Body of pancreas (tissue), 4 donors: Measurements from ENCODE around the gene RHOC. TPM values are rescaled to one million over a fixed set of nuclear protein-coding genes. Genes with fewer than 3 reads are reported as not detected.

Experiments
- ATAC-seq: fragments of 150-250 bp; one replicate; pipeline ENCODE4 v1.9.1; 2016
- DNase-seq, 4 donors: peaks; one replicate each; pipeline ENCODE4 v3.0.0-alpha.2; 2019
- H3K27ac ChIP-seq, 4 donors: fragments of 200-600 bp; sonication (generic); 1 replicate in 3 of 4; 2 replicates in 1 of 4; pipeline versions ENCODE4 v1.5.1 to v1.6.1; 2016 to 2019; ENCODE audit warnings: mild to moderate bottlenecking in 1 of 4, mixed read lengths in 1 of 4, moderate library complexity in 1 of 4
- H3K27me3 ChIP-seq, 2 donors: fragments of 200-600 bp; sonication (generic); one replicate each; pipeline ENCODE4 v1.6.0; 2016; ENCODE audit warnings: mild to moderate bottlenecking in 1 of 2
- H3K36me3 ChIP-seq, 2 donors: fragments of 200-600 bp; sonication (generic); replicated peaks in 1 of 2; 2 replicates each; pipeline ENCODE4 v1.5.1; 2016; ENCODE audit warnings: low read depth in 2 of 2; ENCODE audit not compliant: insufficient read depth in 1 of 2
- H3K4me1 ChIP-seq: fragments of 200-600 bp; sonication (generic); one replicate; pipeline ENCODE4 v1.6.0; 2016
- H3K4me3 ChIP-seq, 2 donors: fragments of 200-600 bp; sonication (generic); 1 replicate in 1 of 2; 2 replicates in 1 of 2; pipeline ENCODE4 v1.5.1; 2016 to 2019
- H3K9me3 ChIP-seq, 3 donors: fragments of 200-600 bp; sonication (generic); 1 replicate in 2 of 3; 2 replicates in 1 of 3; pipeline ENCODE4 v1.5.1; 2016
- POLR2A ChIP-seq, 3 donors: fragments of 450-650 bp; IDR thresholded peaks; one replicate each; pipeline ENCODE4 v1.6.1; 2016; ENCODE audit warnings: antibody characterized with exemption in 3 of 3, mild to moderate bottlenecking in 2 of 3
- WGBS, 2 donors: methylation state at CpG; one replicate each; pipeline ENCODE4 v1.1.5; 2017; 5-methylcytosine and 5-hydroxymethylcytosine counted together
- intact Hi-C: fragments of 100-400 bp; cut with DNase I; formaldehyde crosslinking; loops from one replicate; pipeline ENCODE4 v1.15.1; 2023
- total RNA-seq, 2 donors: library from RNA; depleted of rRNA; stranded (reverse); fragments of >200 nt; gene quantifications; one replicate each; pipeline ENCODE4 v1.1.0, GENCODE V29; 2016
- TF ChIP-seq, protein P1 (sequence below), 7 experiments: fragments of 450-650 bp in 4 of 7; fragments of 200-600 bp in 3 of 7; sonication (generic) in 3 of 7; IDR thresholded peaks; one replicate each; pipeline ENCODE4 v1.5.1; 2016 to 2019; ENCODE audit warnings: antibody characterized with exemption in 7 of 7

RHOC gene
- total RNA-seq, 2 donors from 2014 or later: 75.5 to 136 TPM

DNA sequence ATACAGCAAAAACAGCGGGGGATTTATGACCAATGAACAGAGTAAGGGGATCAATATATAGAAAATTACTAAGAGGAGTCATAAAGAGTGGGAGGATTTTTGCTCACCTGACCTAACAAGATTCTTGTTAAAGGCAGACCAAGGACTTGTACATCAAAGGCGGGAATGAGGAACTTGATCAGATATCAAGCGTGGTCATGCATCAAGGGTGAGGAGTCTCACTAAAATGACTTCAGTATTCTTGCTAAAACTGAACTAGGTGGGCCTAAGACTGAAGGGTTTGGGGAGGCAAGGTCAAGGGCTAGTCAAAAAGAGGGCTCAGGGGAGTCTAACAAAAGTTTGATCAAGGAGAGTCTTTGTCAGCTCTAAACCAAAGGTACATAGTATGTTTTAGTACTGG lies 30.4 kb downstream of the RHOC start:
- H3K27ac ChIP-seq: no peak overlapping the region
- H3K36me3 ChIP-seq: no peaks in the 10 kb centered on the region
- no peak overlapping the region for H3K4me3 ChIP-seq
- WGBS, 2 donors: 91 to 92% methylated on average over 3 of the region's 3 CpGs
- no peaks in the 10 kb centered on the region for H3K27me3 ChIP-seq
- DNase-seq (no peak), ATAC-seq (no peak)
- TF ChIP-seq POLR2A (IDR thresholded peaks at IDR 0.05): no peak
- TF ChIP-seq, protein P1, sequence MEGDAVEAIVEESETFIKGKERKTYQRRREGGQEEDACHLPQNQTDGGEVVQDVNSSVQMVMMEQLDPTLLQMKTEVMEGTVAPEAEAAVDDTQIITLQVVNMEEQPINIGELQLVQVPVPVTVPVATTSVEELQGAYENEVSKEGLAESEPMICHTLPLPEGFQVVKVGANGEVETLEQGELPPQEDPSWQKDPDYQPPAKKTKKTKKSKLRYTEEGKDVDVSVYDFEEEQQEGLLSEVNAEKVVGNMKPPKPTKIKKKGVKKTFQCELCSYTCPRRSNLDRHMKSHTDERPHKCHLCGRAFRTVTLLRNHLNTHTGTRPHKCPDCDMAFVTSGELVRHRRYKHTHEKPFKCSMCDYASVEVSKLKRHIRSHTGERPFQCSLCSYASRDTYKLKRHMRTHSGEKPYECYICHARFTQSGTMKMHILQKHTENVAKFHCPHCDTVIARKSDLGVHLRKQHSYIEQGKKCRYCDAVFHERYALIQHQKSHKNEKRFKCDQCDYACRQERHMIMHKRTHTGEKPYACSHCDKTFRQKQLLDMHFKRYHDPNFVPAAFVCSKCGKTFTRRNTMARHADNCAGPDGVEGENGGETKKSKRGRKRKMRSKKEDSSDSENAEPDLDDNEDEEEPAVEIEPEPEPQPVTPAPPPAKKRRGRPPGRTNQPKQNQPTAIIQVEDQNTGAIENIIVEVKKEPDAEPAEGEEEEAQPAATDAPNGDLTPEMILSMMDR (IDR thresholded peaks at IDR 0.05): no peak
- peaks cover 27% of the 10 kb centered on the region for H3K4me1 ChIP-seq
- H3K9me3 ChIP-seq: no peaks in the 10 kb centered on the region
- intact Hi-C loops: no loop called here

DNA sequence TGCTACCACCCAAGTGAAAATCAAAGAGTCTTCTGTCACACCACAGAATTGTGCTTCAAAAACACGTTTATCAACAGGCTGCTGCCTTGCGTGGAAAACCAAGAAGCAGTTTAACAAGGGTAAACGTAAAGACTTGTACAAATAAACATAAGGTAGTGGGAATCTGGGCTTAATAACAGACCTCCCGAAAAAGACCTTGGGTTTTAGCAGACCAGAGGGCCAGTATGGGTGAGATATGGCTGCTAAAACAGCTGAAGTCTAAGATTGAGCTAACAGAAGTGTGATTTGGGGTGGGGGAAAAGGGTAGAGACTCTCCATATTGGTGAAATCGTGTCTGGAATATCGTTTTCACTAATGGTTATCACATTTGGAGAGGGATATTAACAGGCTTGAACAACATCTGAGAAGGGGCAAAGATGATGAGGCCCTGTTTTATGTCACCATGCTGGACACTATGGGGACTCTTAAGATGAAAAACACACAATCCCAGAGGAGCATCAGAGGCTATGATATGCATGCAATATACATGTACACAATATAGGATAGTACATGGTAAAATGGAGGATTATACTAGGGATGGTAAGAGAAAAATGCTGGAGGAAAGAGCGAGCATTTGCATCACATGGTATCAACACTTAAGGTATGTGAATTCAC lies 31.1 kb downstream of the RHOC start:
- no peak overlapping the region for H3K4me3 ChIP-seq
- H3K9me3 ChIP-seq: no peaks in the 10 kb centered on the region
- ATAC-seq: no peak
- TF ChIP-seq, protein P1 (IDR thresholded peaks at IDR 0.05): no peak
- TF ChIP-seq POLR2A (IDR thresholded peaks at IDR 0.05): no peak
- H3K4me1 ChIP-seq: peaks cover 27% of the 10 kb centered on the region
- intact Hi-C loops: no loop called here
- WGBS, 2 donors: 31 to 36% methylated on average over 7 of the region's 7 CpGs
- no peaks in the 10 kb centered on the region for H3K27me3 ChIP-seq
- no peak for DNase-seq
- H3K27ac ChIP-seq: peak overlapping the region; percentile 68 to 93 (median 87)
- H3K36me3 ChIP-seq: no peaks in the 10 kb centered on the region

DNA sequence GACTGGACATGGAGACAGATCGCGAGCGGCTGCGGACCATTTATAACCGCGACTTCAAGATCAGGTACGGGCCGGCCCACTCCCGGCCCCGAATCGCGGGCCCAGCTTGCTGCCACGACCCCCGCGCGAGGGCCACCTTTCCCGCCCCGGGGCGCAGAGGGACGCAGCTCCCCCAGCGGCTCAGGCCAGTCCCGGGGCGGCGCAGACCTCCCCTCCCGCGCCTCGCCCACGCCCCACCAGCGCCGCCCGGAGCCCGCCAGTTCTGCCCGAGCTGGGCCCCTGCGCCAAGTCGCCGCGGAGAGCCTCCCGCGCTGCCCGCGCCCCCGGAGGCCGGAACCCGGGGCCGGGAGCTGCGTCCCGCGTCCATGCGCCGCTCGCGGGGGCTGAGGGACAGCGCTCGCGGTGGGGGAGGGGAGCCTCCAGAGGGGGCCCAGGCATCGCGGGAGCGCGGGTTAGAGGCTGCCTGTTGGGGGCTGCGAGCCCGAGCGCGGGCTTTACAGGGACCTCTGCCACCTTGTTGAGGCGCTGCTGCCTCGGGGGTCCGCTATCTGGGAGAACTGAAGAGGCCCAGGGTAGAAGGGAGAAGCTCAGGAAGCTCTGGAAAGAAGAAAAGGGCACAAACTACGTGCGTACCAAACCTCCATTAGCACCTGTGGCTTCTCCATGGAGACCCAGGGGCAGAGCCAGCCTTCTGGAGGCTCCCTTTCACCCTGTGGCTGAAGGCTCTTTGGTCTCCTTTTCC lies 31.8 kb downstream of the RHOC start:
- Histone ChIP-seq H3K4me1 (peaks cover 27% of the 10 kb centered on the region), H3K36me3 (no peaks in the 10 kb centered on the region), H3K4me3 (peak overlapping the region; percentile 79 to 84), H3K9me3 (no peaks in the 10 kb centered on the region), H3K27ac (peak overlapping the region; percentile 68 to 93 (median 87)), H3K27me3 (no peaks in the 10 kb centered on the region)
- 0 to 1% methylated on average over 34 to 68 of the region's 68 CpGs for WGBS, 2 donors
- intact Hi-C loops: no loop called here
- ATAC-seq (peak; percentile 73), DNase-seq (peak; percentile 41 to 66 (median 58))
- TF ChIP-seq POLR2A (IDR thresholded peaks at IDR 0.05): no peak
- TF ChIP-seq, protein P1 (IDR thresholded peaks at IDR 0.05): peak in 3 of 7 experiments; percentile 8 to 31 (median 20)

DNA sequence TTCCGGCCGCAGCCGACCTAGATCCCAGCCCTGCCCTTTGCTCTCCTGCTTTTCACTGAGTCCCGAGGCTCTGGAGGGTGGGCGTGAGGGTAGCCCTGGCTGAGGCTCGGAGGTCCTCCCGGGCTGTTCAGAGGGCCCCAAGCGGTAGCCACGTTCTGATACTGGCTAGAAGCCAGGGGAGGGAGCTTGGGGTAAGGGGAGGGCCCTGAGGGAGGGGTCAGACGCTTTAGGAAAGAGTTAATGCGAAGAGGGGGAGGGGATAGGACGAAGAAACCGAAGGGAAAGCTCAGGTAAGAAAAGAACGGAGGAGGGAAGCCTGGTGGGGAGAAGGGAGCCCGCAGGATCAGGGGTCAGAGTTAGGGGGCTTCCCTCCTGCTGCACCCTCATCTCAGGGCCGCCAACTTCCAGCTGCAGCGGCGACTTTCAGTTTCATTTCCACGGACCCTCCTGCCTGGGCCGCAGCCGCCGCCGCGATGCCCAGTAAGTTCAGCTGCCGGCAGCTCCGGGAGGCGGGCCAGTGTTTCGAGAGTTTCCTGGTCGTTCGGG lies 32.4 kb downstream of the RHOC start, which contains the start of gene MOV10:
Gene MOV10, plus strand, starts transcription at position 220 of the 546 bp plus-strand sequence. Its CDS starts 254 bp downstream, at position 474.
- intact Hi-C loops: no loop called here
- Histone ChIP-seq H3K27me3 (no peaks in the 10 kb centered on the region), H3K4me1 (peaks cover 27% of the 10 kb centered on the region), H3K4me3 (peak within 1 kb of the TSS; percentile 79 to 84), H3K36me3 (peaks cover 0 to 4% of the 10 kb centered on the region in 2 donors), H3K27ac (peak within 1 kb of the TSS; percentile 68 to 93 (median 87)), H3K9me3 (no peaks in the 10 kb centered on the region)
- ATAC-seq (peak; percentile 77), DNase-seq (peak; percentile 72 to 79 (median 74))
- WGBS, 2 donors: 0 to 1% methylated on average over 29 to 30 of the region's 30 CpGs
- peak in 2 of 3 donors; percentile 49 to 63 for TF ChIP-seq POLR2A (IDR thresholded peaks at IDR 0.05)
- TF ChIP-seq, protein P1 (IDR thresholded peaks at IDR 0.05): no peak
